SK-N-MC (cell line): Measurements from ENCODE around the gene FARSB.

Experiments used
- EZH2 ChIP-seq: fragments of 200-600 bp; sonication (generic); IDR thresholded peaks from one replicate; pipeline ENCODE4 v1.6.1; 2017; ENCODE audit warnings: antibody characterized with exemption
- FOXP2 ChIP-seq: optimal IDR thresholded peaks from 2 replicates; pipeline ENCODE3; 2011; ENCODE audit warnings: mild to moderate bottlenecking, moderate library complexity; ENCODE audit not compliant: insufficient read depth; ENCODE audit errors: extremely low read length, control extremely low read depth
- POLR2AphosphoS5 ChIP-seq: IDR thresholded peaks from 2 replicates; pipeline ENCODE4 v1.6.1; 2012; ENCODE audit warnings: mild to moderate bottlenecking, low read depth, low read length, borderline replicate concordance

GRCh38 chr2:222521099-222521498 is 134.8 kb downstream of the FARSB start:
- TF ChIP-seq POLR2AphosphoS5 (no peak), EZH2 (no peak), FOXP2 (no peak)
